ENCODE data around the gene BAIAP2L1. TPM values are rescaled to one million over a fixed set of nuclear protein-coding genes. Genes with fewer than 3 reads are reported as not detected.

BAIAP2L1 gene
- total and polyA plus RNA-seq, 2 experiments from 2014 or later = 24.1 to 38.3 TPM

DNA sequence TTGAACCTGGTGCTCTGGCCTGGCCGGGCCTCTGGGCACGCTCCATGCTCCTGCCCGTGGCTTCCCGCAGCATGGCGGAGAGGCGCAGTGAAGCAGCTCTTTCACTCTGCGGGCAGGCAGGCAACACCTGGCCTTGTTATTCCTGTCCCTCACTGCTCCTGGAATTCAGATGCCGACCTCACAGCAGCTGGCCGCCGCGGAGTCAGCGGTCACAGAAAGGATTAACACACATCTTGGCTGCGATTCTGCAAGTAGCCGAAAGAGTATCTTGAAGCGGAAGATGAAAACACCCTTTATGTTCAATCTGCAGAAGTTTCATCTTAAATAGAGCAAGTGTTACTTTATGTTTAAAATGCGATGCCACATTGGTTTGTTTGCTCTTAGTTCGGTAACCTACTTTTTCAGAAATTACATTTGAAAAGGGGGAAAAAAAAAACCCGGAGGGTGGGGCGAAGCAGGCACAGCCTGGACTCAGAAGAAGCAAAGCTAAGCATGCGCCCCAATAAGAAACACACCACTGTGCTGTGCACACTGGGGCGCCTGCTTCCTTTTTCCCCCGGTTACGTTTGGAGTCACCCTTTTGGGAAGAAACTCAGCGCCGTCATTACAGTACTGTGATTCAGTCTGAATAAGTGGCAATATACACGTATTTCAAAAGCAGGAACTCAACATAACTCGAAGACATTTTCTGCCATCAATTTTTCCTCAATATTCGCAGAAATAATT is 77.1 kb downstream of the BAIAP2L1 start:
- peaks cover 68% of the 10 kb centered on the region for H3K79me2 ChIP-seq (replicated peaks; ENCODE audit: insufficient read depth)
- DNase-seq (ENCODE audit: low spot score) (peak; percentile 80), ATAC-seq (peak; percentile 97)
- H3K9me2 ChIP-seq (ENCODE audit: insufficient read depth) = no peaks in the 10 kb centered on the region
- peaks cover 1% of the 10 kb centered on the region for H3K27me3 Mint-ChIP-seq (ENCODE audit: insufficient read depth, low read depth, poor library complexity)
- peaks cover 16% of the 10 kb centered on the region for H3K4me1 ChIP-seq (ENCODE audit: insufficient read depth)
- peak overlapping the region; percentile 40 for H3K4me3 ChIP-seq
- no peaks in the 10 kb centered on the region for H3K27me3 ChIP-seq (ENCODE audit: insufficient read depth)
- H3K27ac Mint-ChIP-seq = peak overlapping the region; percentile 93
- peak overlapping the region; percentile 88 for H3K27ac ChIP-seq (ENCODE audit: low read depth)
- H3K4me2 ChIP-seq = peak overlapping the region; percentile 69
- peaks cover 29% of the 10 kb centered on the region for H3K4me1 Mint-ChIP-seq
- H4K20me1 ChIP-seq (replicated peaks; ENCODE audit: insufficient read depth) = peaks cover 11% of the 10 kb centered on the region
- no peaks in the 10 kb centered on the region for H3F3A ChIP-seq (replicated peaks; ENCODE audit: low read depth)
- TF ChIP-seq, protein P1, sequence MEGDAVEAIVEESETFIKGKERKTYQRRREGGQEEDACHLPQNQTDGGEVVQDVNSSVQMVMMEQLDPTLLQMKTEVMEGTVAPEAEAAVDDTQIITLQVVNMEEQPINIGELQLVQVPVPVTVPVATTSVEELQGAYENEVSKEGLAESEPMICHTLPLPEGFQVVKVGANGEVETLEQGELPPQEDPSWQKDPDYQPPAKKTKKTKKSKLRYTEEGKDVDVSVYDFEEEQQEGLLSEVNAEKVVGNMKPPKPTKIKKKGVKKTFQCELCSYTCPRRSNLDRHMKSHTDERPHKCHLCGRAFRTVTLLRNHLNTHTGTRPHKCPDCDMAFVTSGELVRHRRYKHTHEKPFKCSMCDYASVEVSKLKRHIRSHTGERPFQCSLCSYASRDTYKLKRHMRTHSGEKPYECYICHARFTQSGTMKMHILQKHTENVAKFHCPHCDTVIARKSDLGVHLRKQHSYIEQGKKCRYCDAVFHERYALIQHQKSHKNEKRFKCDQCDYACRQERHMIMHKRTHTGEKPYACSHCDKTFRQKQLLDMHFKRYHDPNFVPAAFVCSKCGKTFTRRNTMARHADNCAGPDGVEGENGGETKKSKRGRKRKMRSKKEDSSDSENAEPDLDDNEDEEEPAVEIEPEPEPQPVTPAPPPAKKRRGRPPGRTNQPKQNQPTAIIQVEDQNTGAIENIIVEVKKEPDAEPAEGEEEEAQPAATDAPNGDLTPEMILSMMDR (conservative IDR thresholded peaks at IDR 0.05; ENCODE audit: low read depth in 2 of 2) = no peak
- no peak for TF ChIP-seq STAT1 (IDR thresholded peaks at IDR 0.05; ENCODE audit: unreplicated experiment)
- H3K4me3 Mint-ChIP-seq = peak overlapping the region; percentile 63
- H3K9me3 Mint-ChIP-seq = no peaks in the 10 kb centered on the region
- peaks cover 8% of the 10 kb centered on the region; the same call in 1 of the 3 replicates for H3K36me3 Mint-ChIP-seq (ENCODE audit: low read depth)
- no peaks in the 10 kb centered on the region for H3K36me3 ChIP-seq (ENCODE audit: insufficient read depth)
- H2AFZ ChIP-seq = no peak overlapping the region

DNA sequence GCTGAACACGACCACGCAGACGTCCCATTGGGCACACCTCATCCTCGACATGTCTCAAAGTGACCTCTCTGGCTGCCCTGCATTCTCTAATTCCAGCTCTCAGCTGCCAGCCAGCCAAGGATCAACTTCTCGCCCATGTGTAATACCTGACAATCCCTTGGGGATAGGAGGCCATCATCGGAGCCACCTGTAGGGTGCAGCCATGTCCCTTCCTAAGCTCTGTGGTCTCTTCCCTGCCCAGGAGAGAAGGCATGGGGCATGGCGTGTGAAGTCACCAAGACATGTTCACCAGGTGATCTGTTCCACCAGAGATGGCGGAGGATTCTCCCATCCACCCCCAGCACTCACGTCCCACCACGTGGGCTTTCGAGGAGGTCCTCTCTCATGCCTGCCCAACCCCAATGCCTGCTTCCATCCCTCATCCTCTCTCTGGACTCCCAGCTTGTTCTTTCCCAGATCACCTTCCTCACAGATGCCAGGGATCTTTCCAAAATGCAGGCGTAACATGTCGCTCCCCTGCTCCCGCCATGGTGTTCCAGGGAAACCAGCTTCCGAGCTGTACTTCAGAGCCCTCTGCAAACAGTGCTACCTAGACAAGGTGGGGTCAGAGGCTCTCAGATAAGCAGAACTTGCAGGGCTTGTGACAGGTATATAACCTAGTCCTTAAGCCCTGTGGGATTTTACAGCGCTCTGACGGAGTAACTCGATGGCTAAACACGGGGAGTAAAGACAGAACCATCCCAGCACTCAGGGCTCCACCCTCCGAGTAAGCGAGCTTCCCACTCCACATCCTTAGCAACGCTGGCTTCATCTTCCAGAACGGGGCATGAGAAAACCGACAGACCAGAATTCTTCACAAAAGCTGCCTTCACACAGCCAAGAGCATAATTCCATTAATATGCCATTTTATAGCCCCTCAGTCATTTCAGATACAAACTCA is 78.3 kb downstream of the BAIAP2L1 start:
- Histone ChIP-seq H2AFZ (no peak overlapping the region), H4K20me1 (replicated peaks; ENCODE audit: insufficient read depth) (peaks cover 7% of the 10 kb centered on the region), H3K36me3 (ENCODE audit: insufficient read depth) (no peaks in the 10 kb centered on the region), H3F3A (replicated peaks; ENCODE audit: low read depth) (no peaks in the 10 kb centered on the region), H3K79me2 (replicated peaks; ENCODE audit: insufficient read depth) (peaks cover 63% of the 10 kb centered on the region), H3K4me3 (no peak overlapping the region; the same call in 1 of the 2 replicates), H3K4me1 (ENCODE audit: insufficient read depth) (peaks cover 16% of the 10 kb centered on the region), H3K27ac (ENCODE audit: low read depth) (peak overlapping the region; percentile 88), H3K4me2 (peak overlapping the region; percentile 69), H3K9me2 (ENCODE audit: insufficient read depth) (no peaks in the 10 kb centered on the region), H3K27me3 (ENCODE audit: insufficient read depth) (no peaks in the 10 kb centered on the region)
- peaks cover 4% of the 10 kb centered on the region for H3K27me3 Mint-ChIP-seq (ENCODE audit: insufficient read depth, low read depth, poor library complexity)
- peak overlapping the region; percentile 93 for H3K27ac Mint-ChIP-seq
- ATAC-seq (peak; percentile 13), DNase-seq (ENCODE audit: low spot score) (no peak)
- H3K4me1 Mint-ChIP-seq = peaks cover 29% of the 10 kb centered on the region
- peak overlapping the region; percentile 9; the same call in 2 of the 3 replicates for H3K4me3 Mint-ChIP-seq
- peaks cover 6% of the 10 kb centered on the region for H3K9me3 Mint-ChIP-seq
- TF ChIP-seq, protein P1 (conservative IDR thresholded peaks at IDR 0.05; ENCODE audit: low read depth in 2 of 2) = peak in 1 of 2 experiments; percentile 20; a peak in 1 of 4 replicates
- TF ChIP-seq CREB1 (CRISPR knock-in tag; IDR thresholded peaks at IDR 0.05; ENCODE audit: low read depth) = no peak
- no peak for TF ChIP-seq JUNB (IDR thresholded peaks at IDR 0.05; ENCODE audit: unreplicated experiment)
- H3K36me3 Mint-ChIP-seq (ENCODE audit: low read depth) = peaks cover 15% of the 10 kb centered on the region

All from GM23338 (cell line).